Muscle of back (tissue), 11 donors: Measurements from ENCODE around the gene APOC4. TPM values are rescaled to one million over a fixed set of nuclear protein-coding genes. Genes with fewer than 3 reads are reported as not detected.

Experiments used
- DNase-seq, 3 donors: peaks; one replicate each; pipeline versions ENCODE4 v3.0.0 to v3.0.0-alpha.2; 2013
- polyA plus RNA-seq, 10 donors: library from polyadenylated mRNA; unstranded; fragments of 120-200 nt; gene quantifications; one replicate each; pipeline ENCODE4 v1.2.1, GENCODE V29; 2013; ENCODE audit not compliant: insufficient read length in 10 of 10

APOC4 gene
- polyA plus RNA-seq, 10 donors = not detected

DNA sequence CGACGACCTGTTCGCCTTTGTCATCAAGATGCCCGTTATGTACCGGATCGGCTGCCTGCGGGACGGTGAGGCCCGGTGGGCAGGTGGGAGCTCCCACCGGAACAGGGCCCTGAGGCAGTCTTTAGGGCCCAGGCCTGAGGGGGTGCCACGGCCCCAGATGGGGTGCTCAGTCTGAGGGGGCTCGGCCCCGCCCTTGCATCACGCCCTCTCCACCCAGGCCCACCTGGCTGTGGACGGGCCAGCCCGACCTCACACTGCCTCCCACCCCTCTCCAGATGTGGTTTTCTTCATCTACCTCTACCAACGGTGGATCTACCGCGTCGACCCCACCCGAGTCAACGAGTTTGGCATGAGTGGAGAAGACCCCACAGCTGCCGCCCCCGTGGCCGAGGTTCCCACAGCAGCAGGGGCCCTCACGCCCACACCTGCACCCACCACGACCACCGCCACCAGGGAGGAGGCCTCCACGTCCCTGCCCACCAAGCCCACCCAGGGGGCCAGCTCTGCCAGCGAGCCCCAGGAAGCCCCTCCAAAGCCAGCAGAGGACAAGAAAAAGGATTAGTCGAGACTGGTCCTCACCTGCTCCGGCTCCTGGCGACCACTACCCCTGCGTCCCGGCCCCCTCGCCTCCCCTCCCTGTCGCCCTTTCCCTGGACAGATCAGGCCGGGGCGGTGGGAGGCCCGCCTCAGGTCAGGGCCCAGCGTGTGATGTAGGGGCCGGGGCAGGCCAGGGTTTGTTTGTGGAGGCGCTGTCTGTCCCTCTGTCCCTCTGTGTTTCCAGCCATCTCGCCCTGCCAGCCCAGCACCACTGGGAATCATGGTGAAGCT is 50.5 kb downstream of the APOC4 start:
- DNase-seq = no peak

DNA sequence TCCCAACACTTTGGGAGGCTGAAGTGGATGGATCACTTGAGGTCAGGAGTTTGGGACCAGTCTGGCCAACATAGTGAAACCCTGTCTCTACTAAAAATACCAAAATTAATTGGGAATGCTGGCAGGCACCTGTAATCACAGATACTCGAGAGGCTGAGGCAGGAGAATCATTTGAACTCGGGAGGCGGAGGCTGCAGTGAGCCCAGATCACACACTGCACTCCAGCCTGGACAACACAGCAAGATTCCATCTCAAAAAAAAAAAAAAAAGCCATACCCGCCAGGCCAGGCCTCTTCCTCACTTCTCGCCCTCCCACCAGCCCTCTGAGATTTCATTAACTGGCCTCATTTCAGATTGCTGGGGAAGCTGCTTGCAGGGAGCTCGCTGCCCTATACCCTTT is 51.5 kb downstream of the APOC4 start:
- DNase-seq = no peak

DNA sequence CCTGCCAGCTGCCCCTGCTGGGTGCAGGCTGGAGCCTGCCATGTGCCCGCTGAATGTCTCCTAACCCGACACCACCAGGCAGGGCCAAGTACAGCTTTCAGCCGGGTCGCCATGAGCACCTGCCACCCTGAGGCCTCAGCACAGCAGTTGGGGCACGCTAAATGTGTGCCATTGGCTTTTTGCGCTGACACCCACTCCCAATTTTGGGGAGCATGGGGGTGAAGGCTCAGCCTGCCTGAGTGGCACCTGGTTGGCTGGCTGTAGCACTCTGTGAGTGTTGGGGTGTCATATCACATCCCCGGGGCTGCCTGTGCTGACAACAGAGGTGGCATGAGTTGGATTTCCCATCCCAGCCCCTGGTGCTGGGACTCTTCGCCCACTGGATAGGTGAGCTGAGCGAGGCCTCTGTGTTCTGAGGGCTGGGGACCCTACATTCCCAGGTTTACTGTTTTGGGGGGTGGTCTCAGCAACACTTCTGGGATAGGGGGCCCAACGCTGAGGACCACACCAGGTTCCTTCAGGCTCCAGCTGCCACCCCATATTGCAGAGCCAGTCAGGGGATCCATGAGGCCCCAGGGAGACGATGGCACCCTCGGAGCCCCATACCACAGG is 52.0 kb downstream of the APOC4 start:
- DNase-seq = no peak

Other genes with a start within 250 kb of the APOC4 start
- 1 to 10 TPM in 1 of 10 donors, under 1 TPM in 9; 0.22 to 1.0 (median 0.49) TPM for gene CEACAM16, start 243.1 kb upstream of the APOC4 start, polyA plus RNA-seq
- 10 to 100 TPM in 9 of 10 donors, 1 to 10 TPM in 1; 8.9 to 16.6 (median 10.5) TPM for gene BCL3, start 193.5 kb upstream of the APOC4 start, polyA plus RNA-seq
- gene CBLC, start 164.3 kb upstream of the APOC4 start, polyA plus RNA-seq = 1 to 10 TPM in 2 of 10 donors, under 1 TPM in 2, not detected in 6; 0.15 to 2.8 (median 0.86) TPM
- gene BCAM, start 133.1 kb upstream of the APOC4 start, polyA plus RNA-seq = 100 to 1,000 TPM; 115 to 207 (median 169) TPM
- 10 to 100 TPM; 39.4 to 57.8 (median 48.5) TPM for gene NECTIN2, start 95.9 kb upstream of the APOC4 start, polyA plus RNA-seq
- 10 to 100 TPM; 26.2 to 40.9 (median 31.0) TPM for gene TOMM40, start 51.0 kb upstream of the APOC4 start, polyA plus RNA-seq
- 10 to 100 TPM; 24.6 to 53.3 (median 42.1) TPM for gene APOE, start 36.4 kb upstream of the APOC4 start, polyA plus RNA-seq
- 10 to 100 TPM; 11.5 to 23.3 (median 13.7) TPM for gene APOC1, start 27.6 kb upstream of the APOC4 start, polyA plus RNA-seq
- gene APOC2, start 3.8 kb downstream of the APOC4 start, polyA plus RNA-seq = 1 to 10 TPM in 1 of 10 donors, under 1 TPM in 5, not detected in 4; 0.31 to 1.5 (median 0.49) TPM
- gene CLPTM1, start 13.1 kb downstream of the APOC4 start, polyA plus RNA-seq = 10 to 100 TPM; 45.6 to 58.2 (median 53.1) TPM
- gene RELB, start 59.2 kb downstream of the APOC4 start, polyA plus RNA-seq = 1 to 10 TPM; 3.0 to 5.6 (median 4.5) TPM
- gene CLASRP, start 96.8 kb downstream of the APOC4 start, polyA plus RNA-seq = 10 to 100 TPM; 34.6 to 69.2 (median 44.1) TPM
- gene ZNF296, start 134.2 kb downstream of the APOC4 start, polyA plus RNA-seq = 1 to 10 TPM in 2 of 10 donors, under 1 TPM in 7, not detected in 1; 0.34 to 1.1 (median 0.70) TPM
- 10 to 100 TPM; 14.5 to 23.9 (median 21.5) TPM for gene GEMIN7, start 137.0 kb downstream of the APOC4 start, polyA plus RNA-seq
- 10 to 100 TPM; 15.8 to 23.8 (median 19.4) TPM for gene PPP1R37, start 150.9 kb downstream of the APOC4 start, polyA plus RNA-seq
- under 1 TPM; 0.07 to 0.74 (median 0.18) TPM for gene NKPD1, start 218.7 kb downstream of the APOC4 start, polyA plus RNA-seq
- gene TRAPPC6A, start 236.0 kb downstream of the APOC4 start, polyA plus RNA-seq = 10 to 100 TPM; 15.3 to 28.5 (median 19.5) TPM
- gene BLOC1S3, start 236.5 kb downstream of the APOC4 start, polyA plus RNA-seq = 1 to 10 TPM; 5.9 to 9.0 (median 7.7) TPM